HPDE6-E6E7 (cell line): ENCODE results near the gene MAPK8IP3.
A peak's percentile ranks its signal among the peaks of the same experiment; 100 is the strongest.

ENCODE experiments used
- DNase-seq: peaks from one replicate; pipeline ENCODE4 v3.0.0; 2011; ENCODE audit warnings: missing footprints; ENCODE audit errors: extremely low spot score

Gene MAPK8IP3

DNA sequence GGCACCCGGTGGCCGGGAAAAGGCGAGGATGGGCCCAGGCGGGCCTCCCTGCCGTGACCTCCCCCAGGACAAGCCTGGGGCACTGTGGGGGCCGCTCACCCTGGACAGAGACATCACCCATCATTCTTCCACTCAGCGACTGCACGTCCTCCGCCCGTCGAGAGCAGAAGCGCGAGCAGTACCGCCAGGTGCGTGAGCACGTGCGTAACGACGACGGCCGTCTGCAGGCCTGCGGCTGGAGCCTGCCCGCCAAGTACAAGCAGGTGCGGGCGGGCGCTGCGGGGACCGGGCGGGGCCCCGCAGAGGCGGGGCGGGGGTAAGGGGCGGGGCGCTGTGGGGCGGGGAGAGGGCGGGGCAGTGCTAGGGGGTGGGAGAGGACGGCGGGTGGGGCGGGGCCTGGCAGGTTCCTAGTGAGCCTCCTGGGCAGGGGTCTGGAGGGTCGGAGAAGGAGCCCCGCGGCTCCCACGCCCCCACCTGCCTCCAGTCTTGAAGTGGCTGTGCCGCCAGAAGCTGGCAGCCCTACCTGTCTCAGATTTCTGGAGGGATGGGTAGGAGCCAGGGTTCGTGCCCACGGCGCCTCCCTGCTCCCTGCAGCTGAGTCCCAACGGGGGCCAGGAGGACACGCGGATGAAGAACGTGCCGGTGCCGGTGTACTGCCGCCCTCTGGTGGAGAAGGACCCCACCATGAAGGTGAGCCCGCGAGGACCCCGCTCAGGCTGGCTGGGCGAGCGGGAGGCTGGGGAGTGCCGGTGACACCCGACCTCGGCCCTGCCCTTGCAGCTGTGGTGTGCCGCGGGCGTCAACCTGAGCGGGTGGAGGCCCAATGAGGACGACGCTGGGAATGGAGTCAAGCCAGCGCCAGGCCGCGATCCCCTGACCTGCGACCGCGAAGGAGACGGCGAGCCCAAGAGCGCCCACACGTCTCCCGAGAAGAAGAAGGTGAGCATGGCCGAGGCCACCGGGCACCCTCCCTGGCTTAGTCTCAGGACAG, 57.8 kb downstream of the MAPK8IP3 start:
- DNase-seq, result no peak

- no peak for DNase-seq
Measured at GRCh38 chr16:1764971-1765370, 59.0 kb downstream of the MAPK8IP3 start.

GRCh38 chr16:1765826-1766225, 59.8 kb downstream of the MAPK8IP3 start:
- DNase-seq, result no peak

- no peak for DNase-seq
Measured at GRCh38 chr16:1766231-1766630, 60.2 kb downstream of the MAPK8IP3 start.

- no peak for DNase-seq
Measured at GRCh38 chr16:1766701-1767100, 60.7 kb downstream of the MAPK8IP3 start.

DNA sequence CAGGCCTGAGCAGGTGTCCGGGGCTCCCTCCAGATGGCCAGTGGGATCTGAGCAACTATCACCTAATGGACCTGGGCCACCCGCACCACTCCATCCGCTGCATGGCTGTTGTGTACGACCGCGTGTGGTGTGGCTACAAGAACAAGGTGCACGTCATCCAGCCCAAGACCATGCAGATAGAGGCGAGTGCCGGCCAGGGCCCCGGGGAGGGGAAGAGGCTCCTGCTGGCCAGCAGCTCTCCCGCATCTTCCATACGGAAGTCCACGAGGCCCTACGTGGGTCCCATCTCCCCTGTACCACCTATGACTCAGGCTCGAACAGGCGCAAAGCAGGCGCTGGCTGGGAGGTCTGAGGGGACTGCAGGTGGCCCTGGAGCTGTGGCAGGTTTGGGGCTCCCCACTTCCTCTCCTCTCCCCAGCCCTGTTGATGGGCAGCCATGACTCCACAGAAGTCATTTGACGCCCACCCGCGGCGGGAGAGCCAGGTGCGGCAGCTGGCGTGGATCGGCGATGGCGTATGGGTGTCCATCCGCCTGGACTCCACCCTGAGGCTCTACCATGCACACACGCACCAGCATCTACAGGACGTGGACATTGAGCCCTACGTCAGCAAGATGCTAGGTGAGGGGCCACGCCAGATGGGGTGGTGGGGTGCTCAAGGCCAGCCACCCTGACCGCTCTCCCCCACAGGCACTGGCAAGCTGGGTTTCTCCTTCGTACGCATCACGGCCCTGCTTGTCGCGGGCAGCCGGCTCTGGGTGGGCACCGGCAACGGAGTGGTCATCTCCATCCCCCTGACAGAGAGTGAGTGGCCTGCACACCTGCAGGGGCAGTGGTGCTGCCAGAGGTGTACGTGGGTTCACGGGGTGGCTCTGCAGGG, 61.4 kb downstream of the MAPK8IP3 start:
- no peak for DNase-seq

DNA sequence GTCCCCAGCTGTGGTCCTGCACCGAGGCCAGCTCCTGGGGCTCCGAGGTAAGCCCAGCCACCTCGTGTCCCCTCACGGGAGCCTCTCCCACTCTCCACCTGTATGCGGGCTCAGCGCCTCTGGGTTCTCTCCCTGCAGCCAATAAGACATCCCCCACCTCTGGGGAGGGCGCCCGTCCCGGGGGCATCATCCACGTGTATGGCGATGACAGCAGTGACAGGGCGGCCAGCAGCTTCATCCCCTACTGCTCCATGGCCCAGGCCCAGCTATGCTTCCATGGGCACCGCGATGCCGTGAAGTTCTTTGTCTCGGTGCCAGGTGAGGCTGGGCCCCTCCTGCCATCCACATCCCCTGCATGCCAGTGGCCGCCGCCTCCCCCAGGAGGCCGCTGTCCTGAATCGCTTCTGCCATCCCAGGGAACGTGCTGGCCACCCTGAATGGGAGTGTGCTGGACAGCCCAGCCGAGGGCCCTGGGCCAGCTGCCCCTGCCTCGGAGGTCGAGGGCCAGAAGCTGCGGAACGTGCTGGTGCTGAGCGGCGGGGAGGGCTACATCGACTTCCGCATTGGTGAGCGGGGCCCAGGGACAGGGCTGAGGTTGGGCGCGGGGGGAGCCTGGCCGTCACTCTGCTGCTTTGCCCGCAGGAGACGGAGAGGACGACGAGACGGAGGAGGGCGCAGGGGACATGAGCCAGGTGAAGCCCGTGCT, 62.2 kb downstream of the MAPK8IP3 start:
- DNase-seq, result no peak

DNA sequence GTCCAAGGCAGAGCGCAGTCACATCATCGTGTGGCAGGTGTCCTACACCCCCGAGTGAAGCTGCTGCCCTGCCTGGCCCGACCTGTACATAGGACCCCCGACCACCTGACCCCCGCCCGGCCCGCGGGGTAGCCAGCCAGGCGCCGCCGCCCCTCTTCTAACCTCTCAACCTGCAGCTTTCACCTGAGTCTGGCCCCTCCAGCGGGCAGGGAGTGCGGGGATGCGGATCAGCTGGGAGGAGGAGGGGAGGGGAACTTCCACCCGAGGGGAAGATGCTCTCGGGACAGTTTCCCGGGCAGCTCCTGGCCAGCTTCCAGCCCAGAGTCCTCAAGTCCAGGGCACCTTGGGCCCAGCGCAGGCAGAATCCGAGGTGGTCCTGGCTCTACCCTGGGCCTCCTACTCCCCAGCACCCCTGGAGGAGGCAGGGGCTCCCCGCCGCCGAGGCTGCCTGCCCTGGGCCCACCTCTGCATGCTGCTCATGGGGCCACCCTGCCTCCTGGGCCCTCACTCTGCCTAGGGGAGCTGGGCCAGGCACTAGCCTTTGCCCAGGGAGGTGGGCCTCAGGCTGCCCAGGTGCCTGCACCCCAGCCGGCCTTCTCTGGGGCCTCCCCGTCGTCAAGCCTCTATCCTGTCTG, 62.9 kb downstream of the MAPK8IP3 start:
- no peak for DNase-seq

DNA sequence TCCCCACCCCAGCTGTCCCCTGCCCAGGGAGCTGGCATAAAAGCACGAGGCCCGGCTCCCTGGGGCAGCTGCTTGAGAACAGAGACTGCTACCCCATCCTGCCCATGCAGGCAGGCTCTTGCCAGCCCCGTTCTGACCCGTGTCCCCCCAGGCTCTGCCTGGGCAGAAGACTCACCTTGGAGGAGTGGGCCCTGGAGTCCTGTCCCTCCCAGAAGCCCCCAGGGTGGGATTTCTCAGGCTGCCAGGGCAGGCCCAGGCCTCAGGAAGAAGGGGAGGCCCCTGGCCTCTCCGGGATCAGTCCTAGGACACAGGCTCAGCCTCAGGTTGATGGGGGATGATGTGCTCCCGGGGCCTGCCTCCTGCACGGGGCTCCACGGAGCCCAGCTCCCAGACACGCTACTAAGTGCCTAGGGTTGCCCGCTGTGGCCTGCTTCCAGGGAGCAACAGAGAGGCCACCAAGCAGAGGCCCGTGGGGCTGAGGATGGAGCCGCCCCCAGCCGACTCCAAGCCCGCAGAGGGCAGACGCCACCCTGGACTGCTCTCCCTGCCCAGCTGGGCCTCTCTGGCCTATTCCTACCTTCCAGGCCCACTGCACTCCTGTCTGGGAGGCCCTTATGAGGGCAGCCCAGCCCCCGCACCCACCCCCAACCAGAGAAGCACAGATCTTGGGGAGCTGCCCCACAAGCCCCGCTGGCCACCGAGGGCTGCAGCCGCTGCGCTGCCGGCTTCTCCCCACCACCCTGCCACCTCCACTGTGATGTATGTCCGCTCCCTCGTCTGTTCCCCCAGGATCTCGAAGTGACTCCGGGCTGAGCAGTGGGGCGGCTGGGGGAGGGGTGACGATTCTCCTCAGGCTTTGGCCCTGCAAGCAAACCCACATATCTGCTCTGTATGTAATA, 63.7 kb downstream of the MAPK8IP3 start:
- no peak for DNase-seq

GRCh38 chr16:1770328-1771187, 64.6 kb downstream of the MAPK8IP3 start:
- DNase-seq, result peak; percentile 60

- peak; percentile 66 for DNase-seq
Measured at GRCh38 chr16:1771188-1771863, 65.3 kb downstream of the MAPK8IP3 start, which contains the start of gene NME3. Gene NME3, minus strand, starts transcription at chr16:1771543. Its CDS starts 9 bp downstream, at chr16:1771534.

- no peak for DNase-seq
Measured at GRCh38 chr16:1771864-1772361, 65.9 kb downstream of the MAPK8IP3 start.

DNA sequence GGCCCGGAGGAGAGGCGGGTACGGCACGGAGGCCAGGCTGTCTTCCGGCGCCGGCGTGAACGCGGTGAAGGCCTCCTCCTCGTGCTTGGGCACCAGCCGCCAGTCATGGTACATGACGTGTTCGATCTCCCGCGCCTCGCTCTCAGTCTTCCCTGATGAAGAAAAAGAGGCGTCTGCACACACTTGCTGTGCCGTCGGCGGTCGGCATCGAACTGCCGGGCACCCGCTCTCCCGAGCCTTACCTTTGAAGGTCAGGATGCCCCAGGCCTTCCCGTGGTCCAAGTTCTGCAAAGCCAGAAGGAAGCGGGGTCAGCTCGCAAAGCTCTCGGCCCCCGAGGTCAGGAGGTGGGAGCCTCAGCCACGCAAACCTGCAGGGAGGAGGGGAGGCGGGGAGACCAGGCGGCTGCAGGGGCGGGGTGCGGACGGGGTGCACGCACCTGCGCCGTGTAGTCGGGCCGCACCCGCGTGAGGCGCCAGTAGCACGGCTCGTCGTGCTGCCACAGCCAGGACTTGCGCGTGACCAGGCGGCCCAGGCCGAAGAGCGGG, 66.4 kb downstream of the MAPK8IP3 start, which contains the start of gene EME2:
EME2 (plus strand) TSS at position 449 of the 546 bp plus-strand sequence. CDS start 418 bp downstream, outside the sequence.
- no peak for DNase-seq

DNA sequence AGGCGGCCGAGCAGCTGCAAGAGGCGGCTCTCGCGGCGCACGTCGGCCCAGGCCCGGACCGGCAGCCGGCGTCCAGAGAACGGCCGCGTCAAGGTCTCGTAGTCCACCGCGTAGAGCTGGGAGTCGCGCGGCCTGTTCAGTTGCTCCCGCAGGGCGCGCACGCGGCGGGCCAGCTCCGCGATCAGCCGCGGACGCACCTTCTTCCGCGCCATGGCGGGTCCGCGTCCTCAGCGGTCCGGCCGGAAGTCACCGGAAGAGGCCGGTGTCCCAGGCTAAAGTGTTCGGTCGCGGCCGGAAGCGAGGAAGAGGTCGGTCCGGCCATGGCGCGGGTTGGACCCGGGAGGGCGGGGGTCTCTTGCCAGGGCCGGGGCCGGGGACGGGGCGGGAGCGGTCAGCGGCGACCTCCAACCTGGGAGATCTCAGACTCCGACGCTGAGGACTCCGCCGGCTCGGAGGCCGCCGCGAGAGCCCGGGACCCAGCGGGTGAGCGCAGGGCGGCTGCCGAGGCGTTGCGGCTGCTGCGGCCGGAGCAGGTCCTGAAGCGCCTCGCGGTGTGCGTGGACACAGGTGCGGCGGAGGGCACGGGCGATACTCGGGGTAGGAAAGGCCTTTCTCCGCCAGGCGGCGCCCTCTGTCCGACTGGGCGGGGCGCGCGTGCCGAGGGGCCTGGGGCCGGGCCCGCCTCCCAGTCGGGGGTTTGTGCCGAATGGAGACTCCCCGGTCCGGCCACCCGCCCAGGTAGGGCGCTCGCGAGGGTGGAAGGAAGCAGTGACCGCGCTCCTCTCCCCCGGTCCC, 67.1 kb downstream of the MAPK8IP3 start, which contains the start of gene MRPS34:
MRPS34 (minus strand) TSS at position 227 of the 795 bp plus-strand sequence; CDS start at position 212, 15 bp downstream.
- no peak for DNase-seq

DNA sequence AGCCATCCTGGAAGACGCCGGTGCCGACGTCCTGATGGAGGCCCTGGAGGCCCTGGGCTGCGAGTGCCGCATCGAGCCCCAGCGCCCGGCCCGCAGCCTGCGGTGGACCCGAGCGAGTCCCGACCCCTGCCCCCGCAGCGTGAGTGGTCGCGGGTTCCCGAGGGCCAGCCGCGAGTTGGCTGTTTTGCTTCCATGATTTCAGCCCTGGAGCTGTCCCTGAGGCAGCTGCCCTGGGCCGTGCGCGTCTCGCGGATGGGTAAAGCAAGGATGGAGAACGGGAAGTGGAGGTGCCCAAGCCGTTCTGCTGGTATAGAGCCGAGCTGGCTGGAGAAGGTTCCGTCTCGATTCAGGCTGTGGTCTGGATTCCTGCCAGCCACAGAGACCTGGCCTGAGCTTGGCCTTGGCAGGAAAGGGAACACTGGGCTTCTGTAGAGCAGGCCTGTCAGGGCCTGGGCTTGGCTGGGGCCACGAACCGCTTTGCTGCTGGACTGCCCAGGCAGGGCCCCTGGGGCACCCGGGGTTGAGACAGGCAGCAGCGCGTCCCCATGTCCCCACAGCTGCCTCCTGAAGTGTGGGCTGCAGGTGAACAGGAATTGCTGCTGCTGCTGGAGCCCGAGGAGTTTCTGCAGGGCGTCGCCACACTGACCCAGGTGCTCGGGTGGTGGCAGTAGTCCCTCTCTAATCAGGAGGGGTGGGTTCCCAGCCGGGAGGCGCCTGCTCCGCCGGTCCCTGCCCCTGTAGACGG, 67.9 kb downstream of the MAPK8IP3 start:
- no peak for DNase-seq

DNA sequence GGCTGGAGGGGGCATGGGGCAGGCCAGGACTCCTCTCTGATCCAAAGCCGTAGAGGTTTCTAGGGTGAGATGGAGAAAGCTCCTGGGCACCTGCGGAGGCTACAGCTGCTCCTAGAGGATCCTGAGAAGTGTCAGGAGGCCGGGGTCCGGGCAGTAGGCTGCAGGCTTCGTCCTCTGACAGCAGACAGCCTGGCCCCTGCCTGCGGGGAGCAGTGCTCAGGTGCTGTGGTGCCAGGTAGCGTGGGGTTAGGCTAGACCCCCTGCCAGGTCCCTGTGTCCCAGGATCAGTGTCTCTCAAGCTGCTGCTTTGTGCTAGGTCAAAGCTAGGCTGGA, 68.4 kb downstream of the MAPK8IP3 start:
- no peak for DNase-seq
